Skeletal muscle satellite cell (primary cell): ENCODE data around the gene COL4A3.

Experiments
- H3K27me3 ChIP-seq: 2 replicates; pipeline ENCODE4 v1.7.0; 2013; ENCODE audit warnings: low read length; ENCODE audit not compliant: control insufficient read depth, insufficient read depth
- H3K36me3 ChIP-seq: 2 replicates; pipeline ENCODE4 v1.7.0; 2013; ENCODE audit warnings: mild to moderate bottlenecking, control low read depth, low read length; ENCODE audit not compliant: insufficient read depth
- H3K4me1 ChIP-seq: 2 replicates; pipeline ENCODE4 v1.7.0; 2013; ENCODE audit warnings: low read length; ENCODE audit not compliant: control insufficient read depth, insufficient read depth
- H3K4me2 ChIP-seq: 2 replicates; pipeline ENCODE4 v1.7.0; 2013; ENCODE audit warnings: mild to moderate bottlenecking, low read length
- H3K4me3 ChIP-seq: 2 replicates; pipeline ENCODE4 v1.7.0; 2013; ENCODE audit warnings: low read length
- H3K9ac ChIP-seq: 2 replicates; pipeline ENCODE4 v1.7.0; 2013; ENCODE audit warnings: mild to moderate bottlenecking, low read depth, low read length, moderate library complexity
- H3K9me3 ChIP-seq: replicated peaks from 2 replicates; pipeline ENCODE4 v1.7.0; 2013; ENCODE audit warnings: mild to moderate bottlenecking, control low read depth, low read length

Gene COL4A3

GRCh38 chr2:227308784-227309183, 144.4 kb downstream of the COL4A3 start:
- Histone ChIP-seq H3K9me3 (no peaks in the 10 kb centered on the region), H3K4me1 (no peaks in the 10 kb centered on the region), H3K9ac (no peak overlapping the region), H3K4me3 (no peak overlapping the region), H3K4me2 (no peak overlapping the region), H3K36me3 (no peaks in the 10 kb centered on the region), H3K27me3 (no peaks in the 10 kb centered on the region)

- Histone ChIP-seq H3K9ac (no peak overlapping the region), H3K9me3 (no peaks in the 10 kb centered on the region)
Observed at GRCh38 chr2:227310756-227311110, 146.3 kb downstream of the COL4A3 start.

GRCh38 chr2:227311861-227312506, 147.6 kb downstream of the COL4A3 start:
- no peak overlapping the region for H3K4me2 ChIP-seq
- H3K9me3 ChIP-seq = no peaks in the 10 kb centered on the region
- H3K4me1 ChIP-seq = no peaks in the 10 kb centered on the region
- H3K4me3 ChIP-seq = no peak overlapping the region
- H3K9ac ChIP-seq = no peak overlapping the region
- H3K27me3 ChIP-seq = no peaks in the 10 kb centered on the region
- H3K36me3 ChIP-seq = no peaks in the 10 kb centered on the region

More at GRCh38 chr2:227310756-227311110, 146.3 kb downstream of the COL4A3 start:
- Histone ChIP-seq H3K4me2 (no peak overlapping the region), H3K4me3 (no peak overlapping the region), H3K36me3 (no peaks in the 10 kb centered on the region), H3K27me3 (no peaks in the 10 kb centered on the region), H3K4me1 (no peaks in the 10 kb centered on the region)

- no peaks in the 10 kb centered on the region for H3K27me3 ChIP-seq
- H3K4me3 ChIP-seq = no peak overlapping the region
- no peaks in the 10 kb centered on the region for H3K4me1 ChIP-seq
- H3K4me2 ChIP-seq = no peak overlapping the region
- H3K36me3 ChIP-seq = no peaks in the 10 kb centered on the region
- no peak overlapping the region for H3K9ac ChIP-seq
- H3K9me3 ChIP-seq = no peaks in the 10 kb centered on the region
Observed at GRCh38 chr2:227312579-227312978, 148.2 kb downstream of the COL4A3 start.

- H3K4me2 ChIP-seq = no peak overlapping the region
- H3K27me3 ChIP-seq = no peaks in the 10 kb centered on the region
- no peaks in the 10 kb centered on the region for H3K9me3 ChIP-seq
Observed at GRCh38 chr2:227313310-227313709, 148.9 kb downstream of the COL4A3 start.

GRCh38 chr2:227317834-227318233, 153.4 kb downstream of the COL4A3 start:
- Histone ChIP-seq H3K36me3 (no peaks in the 10 kb centered on the region), H3K9me3 (no peaks in the 10 kb centered on the region), H3K4me3 (no peak overlapping the region), H3K9ac (no peak overlapping the region), H3K4me2 (no peak overlapping the region), H3K4me1 (no peaks in the 10 kb centered on the region), H3K27me3 (no peaks in the 10 kb centered on the region)

More at GRCh38 chr2:227313310-227313709, 148.9 kb downstream of the COL4A3 start:
- Histone ChIP-seq H3K9ac (no peak overlapping the region), H3K4me1 (no peaks in the 10 kb centered on the region), H3K36me3 (no peaks in the 10 kb centered on the region), H3K4me3 (no peak overlapping the region)

- H3K9ac ChIP-seq = no peak overlapping the region
- H3K4me1 ChIP-seq = peaks cover 5% of the 10 kb centered on the region
- H3K4me3 ChIP-seq = no peak overlapping the region
Observed at GRCh38 chr2:227320305-227321094, 156.1 kb downstream of the COL4A3 start.

GRCh38 chr2:227322530-227323205, 158.2 kb downstream of the COL4A3 start:
- Histone ChIP-seq H3K9me3 (no peaks in the 10 kb centered on the region), H3K36me3 (no peaks in the 10 kb centered on the region), H3K4me1 (peaks cover 16% of the 10 kb centered on the region), H3K4me3 (no peak overlapping the region), H3K4me2 (no peak overlapping the region), H3K27me3 (no peaks in the 10 kb centered on the region), H3K9ac (no peak overlapping the region)

More at GRCh38 chr2:227320305-227321094, 156.1 kb downstream of the COL4A3 start:
- Histone ChIP-seq H3K9me3 (no peaks in the 10 kb centered on the region), H3K27me3 (no peaks in the 10 kb centered on the region), H3K4me2 (no peak overlapping the region), H3K36me3 (no peaks in the 10 kb centered on the region)

- Histone ChIP-seq H3K36me3 (no peaks in the 10 kb centered on the region), H3K4me3 (no peak overlapping the region), H3K4me1 (peaks cover 17% of the 10 kb centered on the region), H3K9me3 (no peaks in the 10 kb centered on the region), H3K4me2 (no peak overlapping the region), H3K27me3 (no peaks in the 10 kb centered on the region), H3K9ac (no peak overlapping the region)
Observed at GRCh38 chr2:227323818-227324217, 159.4 kb downstream of the COL4A3 start.

- H3K36me3 ChIP-seq = peaks cover 2% of the 10 kb centered on the region
- H3K4me2 ChIP-seq = peak overlapping the region; percentile 81
- H3K4me1 ChIP-seq = peaks cover 17% of the 10 kb centered on the region
- H3K27me3 ChIP-seq = no peaks in the 10 kb centered on the region
- peak overlapping the region; percentile 99 for H3K9ac ChIP-seq
- H3K4me3 ChIP-seq = peak overlapping the region; percentile 99
- H3K9me3 ChIP-seq = no peaks in the 10 kb centered on the region
Observed at GRCh38 chr2:227324642-227324994, 160.2 kb downstream of the COL4A3 start.

- peak within 1 kb of the TSS; percentile 99 for H3K9ac ChIP-seq
- H3K4me1 ChIP-seq = peaks cover 17% of the 10 kb centered on the region
- H3K27me3 ChIP-seq = no peaks in the 10 kb centered on the region
- peaks cover 5% of the 10 kb centered on the region for H3K36me3 ChIP-seq
- no peaks in the 10 kb centered on the region for H3K9me3 ChIP-seq
- peak within 1 kb of the TSS; percentile 99 for H3K4me3 ChIP-seq
- peak within 1 kb of the TSS; percentile 81 for H3K4me2 ChIP-seq
Observed at GRCh38 chr2:227324995-227325838, 160.8 kb downstream of the COL4A3 start, which contains the start of gene MFF. Gene MFF (plus strand): TSS chr2:227325251. CDS start chr2:227330666, 5,415 bp downstream.
